Ovary (tissue), 3 donors: ENCODE measurements around the gene HIVEP3.

Source experiments
- EP300 ChIP-seq: sonication (generic); formaldehyde crosslinking; IDR thresholded peaks from one replicate; pipeline ENCODE4 v1.6.1; 2017; ENCODE audit warnings: antibody characterized with exemption
- POLR2A ChIP-seq: fragments of 450-650 bp; IDR thresholded peaks from one replicate; pipeline ENCODE4 v1.6.1; 2017; ENCODE audit warnings: antibody characterized with exemption, mild to moderate bottlenecking, moderate library complexity
- TF ChIP-seq, protein P1 (sequence below), 3 donors: fragments of 450-650 bp in 2 of 3; fragments of 200-600 bp in 1 of 3; IDR thresholded peaks; one replicate each; pipeline versions ENCODE4 v1.5.1 to v1.8.0; 2016 to 2022; ENCODE audit warnings: antibody characterized with exemption in 3 of 3, mild to moderate bottlenecking in 1 of 3
- donor health status: DM: no; HTN: no; CAD: no.

DNA sequence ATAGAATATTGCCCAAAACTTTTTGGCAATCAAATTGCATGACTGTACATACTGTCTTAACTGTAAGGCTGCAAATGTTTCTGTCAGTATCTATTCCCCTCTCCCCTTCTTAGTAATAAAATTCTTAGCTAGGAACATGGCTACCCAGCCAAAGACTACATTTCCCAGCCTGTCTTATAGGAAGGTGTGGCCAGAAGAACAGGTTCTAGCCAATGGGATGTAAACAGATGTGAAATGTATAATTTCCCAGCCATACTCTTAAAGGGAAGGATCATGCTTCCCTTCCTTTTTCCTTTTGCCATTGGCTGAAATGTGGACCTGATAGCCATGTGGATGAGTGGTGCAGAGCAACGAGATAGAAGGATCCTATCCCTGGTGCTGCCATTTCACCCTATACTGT is 7.0 kb upstream of the HIVEP3 start:
- TF ChIP-seq EP300, result no peak
- TF ChIP-seq POLR2A, result no peak
- TF ChIP-seq, protein P1, sequence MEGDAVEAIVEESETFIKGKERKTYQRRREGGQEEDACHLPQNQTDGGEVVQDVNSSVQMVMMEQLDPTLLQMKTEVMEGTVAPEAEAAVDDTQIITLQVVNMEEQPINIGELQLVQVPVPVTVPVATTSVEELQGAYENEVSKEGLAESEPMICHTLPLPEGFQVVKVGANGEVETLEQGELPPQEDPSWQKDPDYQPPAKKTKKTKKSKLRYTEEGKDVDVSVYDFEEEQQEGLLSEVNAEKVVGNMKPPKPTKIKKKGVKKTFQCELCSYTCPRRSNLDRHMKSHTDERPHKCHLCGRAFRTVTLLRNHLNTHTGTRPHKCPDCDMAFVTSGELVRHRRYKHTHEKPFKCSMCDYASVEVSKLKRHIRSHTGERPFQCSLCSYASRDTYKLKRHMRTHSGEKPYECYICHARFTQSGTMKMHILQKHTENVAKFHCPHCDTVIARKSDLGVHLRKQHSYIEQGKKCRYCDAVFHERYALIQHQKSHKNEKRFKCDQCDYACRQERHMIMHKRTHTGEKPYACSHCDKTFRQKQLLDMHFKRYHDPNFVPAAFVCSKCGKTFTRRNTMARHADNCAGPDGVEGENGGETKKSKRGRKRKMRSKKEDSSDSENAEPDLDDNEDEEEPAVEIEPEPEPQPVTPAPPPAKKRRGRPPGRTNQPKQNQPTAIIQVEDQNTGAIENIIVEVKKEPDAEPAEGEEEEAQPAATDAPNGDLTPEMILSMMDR (IDR thresholded peaks at IDR 0.05), result no peak
